ENCODE measurements around the gene SLC25A38. TPM values are rescaled to one million over a fixed set of nuclear protein-coding genes. Genes with fewer than 3 reads are reported as not detected.

SLC25A38 gene
- total and polyA plus RNA-seq, 2 experiments from 2014 or later: 19.8 to 61.9 TPM

DNA sequence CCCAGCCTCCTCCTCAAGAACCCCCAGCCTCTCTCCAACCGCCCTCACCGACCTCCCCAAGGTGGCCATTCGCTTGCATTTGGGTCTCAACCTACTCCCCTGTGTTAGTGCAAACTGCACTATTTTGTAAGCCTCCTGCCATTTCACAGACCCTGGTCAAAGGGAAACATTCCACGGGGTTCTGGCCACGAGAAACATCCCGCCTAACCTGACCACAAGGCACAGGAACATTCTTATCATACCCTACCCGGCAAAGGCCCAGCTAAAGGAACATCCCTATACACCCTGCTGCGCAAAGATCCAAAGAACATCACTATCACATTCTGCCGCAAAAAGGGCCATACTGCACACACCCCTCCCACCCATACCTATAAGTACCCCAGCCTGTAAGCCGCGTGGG, 46.3 kb downstream of the SLC25A38 start:
- H2AFZ ChIP-seq: no peak overlapping the region
- Mint-ChIP-seq H3K4me3 (no peak overlapping the region), H3K27me3 (ENCODE audit: insufficient read depth, low read depth, poor library complexity) (peaks cover 5% of the 10 kb centered on the region), H3K4me1 (no peaks in the 10 kb centered on the region; the same call in 2 of the 3 replicates), H3K27ac (no peak overlapping the region), H3K36me3 (ENCODE audit: low read depth) (no peaks in the 10 kb centered on the region), H3K9me3 (no peaks in the 10 kb centered on the region)
- no peak overlapping the region for H3K27ac ChIP-seq (ENCODE audit: low read depth)
- TF ChIP-seq, protein P1, sequence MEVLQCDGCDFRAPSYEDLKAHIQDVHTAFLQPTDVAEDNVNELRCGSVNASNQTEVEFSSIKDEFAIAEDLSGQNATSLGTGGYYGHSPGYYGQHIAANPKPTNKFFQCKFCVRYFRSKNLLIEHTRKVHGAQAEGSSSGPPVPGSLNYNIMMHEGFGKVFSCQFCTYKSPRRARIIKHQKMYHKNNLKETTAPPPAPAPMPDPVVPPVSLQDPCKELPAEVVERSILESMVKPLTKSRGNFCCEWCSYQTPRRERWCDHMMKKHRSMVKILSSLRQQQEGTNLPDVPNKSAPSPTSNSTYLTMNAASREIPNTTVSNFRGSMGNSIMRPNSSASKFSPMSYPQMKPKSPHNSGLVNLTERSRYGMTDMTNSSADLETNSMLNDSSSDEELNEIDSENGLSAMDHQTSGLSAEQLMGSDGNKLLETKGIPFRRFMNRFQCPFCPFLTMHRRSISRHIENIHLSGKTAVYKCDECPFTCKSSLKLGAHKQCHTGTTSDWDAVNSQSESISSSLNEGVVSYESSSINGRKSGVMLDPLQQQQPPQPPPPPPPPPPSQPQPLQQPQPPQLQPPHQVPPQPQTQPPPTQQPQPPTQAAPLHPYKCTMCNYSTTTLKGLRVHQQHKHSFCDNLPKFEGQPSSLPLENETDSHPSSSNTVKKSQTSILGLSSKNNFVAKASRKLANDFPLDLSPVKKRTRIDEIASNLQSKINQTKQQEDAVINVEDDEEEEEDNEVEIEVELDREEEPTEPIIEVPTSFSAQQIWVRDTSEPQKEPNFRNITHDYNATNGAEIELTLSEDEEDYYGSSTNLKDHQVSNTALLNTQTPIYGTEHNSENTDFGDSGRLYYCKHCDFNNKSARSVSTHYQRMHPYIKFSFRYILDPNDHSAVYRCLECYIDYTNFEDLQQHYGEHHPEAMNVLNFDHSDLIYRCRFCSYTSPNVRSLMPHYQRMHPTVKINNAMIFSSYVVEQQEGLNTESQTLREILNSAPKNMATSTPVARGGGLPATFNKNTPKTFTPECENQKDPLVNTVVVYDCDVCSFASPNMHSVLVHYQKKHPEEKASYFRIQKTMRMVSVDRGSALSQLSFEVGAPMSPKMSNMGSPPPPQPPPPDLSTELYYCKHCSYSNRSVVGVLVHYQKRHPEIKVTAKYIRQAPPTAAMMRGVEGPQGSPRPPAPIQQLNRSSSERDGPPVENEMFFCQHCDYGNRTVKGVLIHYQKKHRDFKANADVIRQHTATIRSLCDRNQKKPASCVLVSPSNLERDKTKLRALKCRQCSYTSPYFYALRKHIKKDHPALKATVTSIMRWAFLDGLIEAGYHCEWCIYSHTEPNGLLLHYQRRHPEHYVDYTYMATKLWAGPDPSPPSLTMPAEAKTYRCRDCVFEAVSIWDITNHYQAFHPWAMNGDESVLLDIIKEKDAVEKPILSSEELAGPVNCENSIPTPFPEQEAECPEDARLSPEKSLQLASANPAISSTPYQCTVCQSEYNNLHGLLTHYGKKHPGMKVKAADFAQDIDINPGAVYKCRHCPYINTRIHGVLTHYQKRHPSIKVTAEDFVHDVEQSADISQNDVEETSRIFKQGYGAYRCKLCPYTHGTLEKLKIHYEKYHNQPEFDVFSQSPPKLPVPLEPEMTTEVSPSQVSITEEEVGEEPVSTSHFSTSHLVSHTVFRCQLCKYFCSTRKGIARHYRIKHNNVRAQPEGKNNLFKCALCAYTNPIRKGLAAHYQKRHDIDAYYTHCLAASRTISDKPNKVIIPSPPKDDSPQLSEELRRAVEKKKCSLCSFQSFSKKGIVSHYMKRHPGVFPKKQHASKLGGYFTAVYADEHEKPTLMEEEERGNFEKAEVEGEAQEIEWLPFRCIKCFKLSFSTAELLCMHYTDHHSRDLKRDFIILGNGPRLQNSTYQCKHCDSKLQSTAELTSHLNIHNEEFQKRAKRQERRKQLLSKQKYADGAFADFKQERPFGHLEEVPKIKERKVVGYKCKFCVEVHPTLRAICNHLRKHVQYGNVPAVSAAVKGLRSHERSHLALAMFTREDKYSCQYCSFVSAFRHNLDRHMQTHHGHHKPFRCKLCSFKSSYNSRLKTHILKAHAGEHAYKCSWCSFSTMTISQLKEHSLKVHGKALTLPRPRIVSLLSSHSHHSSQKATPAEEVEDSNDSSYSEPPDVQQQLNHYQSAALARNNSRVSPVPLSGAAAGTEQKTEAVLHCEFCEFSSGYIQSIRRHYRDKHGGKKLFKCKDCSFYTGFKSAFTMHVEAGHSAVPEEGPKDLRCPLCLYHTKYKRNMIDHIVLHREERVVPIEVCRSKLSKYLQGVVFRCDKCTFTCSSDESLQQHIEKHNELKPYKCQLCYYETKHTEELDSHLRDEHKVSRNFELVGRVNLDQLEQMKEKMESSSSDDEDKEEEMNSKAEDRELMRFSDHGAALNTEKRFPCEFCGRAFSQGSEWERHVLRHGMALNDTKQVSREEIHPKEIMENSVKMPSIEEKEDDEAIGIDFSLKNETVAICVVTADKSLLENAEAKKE (CRISPR knock-in tag; IDR thresholded peaks at IDR 0.05): no peak
- TF ChIP-seq NANOG (IDR thresholded peaks at IDR 0.05; ENCODE audit: borderline replicate concordance): no peak
- no peak for TF ChIP-seq STAT1 (IDR thresholded peaks at IDR 0.05; ENCODE audit: unreplicated experiment)
- TF ChIP-seq JUNB (IDR thresholded peaks at IDR 0.05; ENCODE audit: unreplicated experiment): no peak
- TF ChIP-seq POLR2AphosphoS5 (IDR thresholded peaks at IDR 0.05; ENCODE audit: low read depth): no peak
- no peak for TF ChIP-seq CREB1 (CRISPR knock-in tag; IDR thresholded peaks at IDR 0.05; ENCODE audit: low read depth)
- TF ChIP-seq, protein P2, sequence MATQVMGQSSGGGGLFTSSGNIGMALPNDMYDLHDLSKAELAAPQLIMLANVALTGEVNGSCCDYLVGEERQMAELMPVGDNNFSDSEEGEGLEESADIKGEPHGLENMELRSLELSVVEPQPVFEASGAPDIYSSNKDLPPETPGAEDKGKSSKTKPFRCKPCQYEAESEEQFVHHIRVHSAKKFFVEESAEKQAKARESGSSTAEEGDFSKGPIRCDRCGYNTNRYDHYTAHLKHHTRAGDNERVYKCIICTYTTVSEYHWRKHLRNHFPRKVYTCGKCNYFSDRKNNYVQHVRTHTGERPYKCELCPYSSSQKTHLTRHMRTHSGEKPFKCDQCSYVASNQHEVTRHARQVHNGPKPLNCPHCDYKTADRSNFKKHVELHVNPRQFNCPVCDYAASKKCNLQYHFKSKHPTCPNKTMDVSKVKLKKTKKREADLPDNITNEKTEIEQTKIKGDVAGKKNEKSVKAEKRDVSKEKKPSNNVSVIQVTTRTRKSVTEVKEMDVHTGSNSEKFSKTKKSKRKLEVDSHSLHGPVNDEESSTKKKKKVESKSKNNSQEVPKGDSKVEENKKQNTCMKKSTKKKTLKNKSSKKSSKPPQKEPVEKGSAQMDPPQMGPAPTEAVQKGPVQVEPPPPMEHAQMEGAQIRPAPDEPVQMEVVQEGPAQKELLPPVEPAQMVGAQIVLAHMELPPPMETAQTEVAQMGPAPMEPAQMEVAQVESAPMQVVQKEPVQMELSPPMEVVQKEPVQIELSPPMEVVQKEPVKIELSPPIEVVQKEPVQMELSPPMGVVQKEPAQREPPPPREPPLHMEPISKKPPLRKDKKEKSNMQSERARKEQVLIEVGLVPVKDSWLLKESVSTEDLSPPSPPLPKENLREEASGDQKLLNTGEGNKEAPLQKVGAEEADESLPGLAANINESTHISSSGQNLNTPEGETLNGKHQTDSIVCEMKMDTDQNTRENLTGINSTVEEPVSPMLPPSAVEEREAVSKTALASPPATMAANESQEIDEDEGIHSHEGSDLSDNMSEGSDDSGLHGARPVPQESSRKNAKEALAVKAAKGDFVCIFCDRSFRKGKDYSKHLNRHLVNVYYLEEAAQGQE (IDR thresholded peaks at IDR 0.05; ENCODE audit: unreplicated experiment): no peak
- TF ChIP-seq, protein P3, sequence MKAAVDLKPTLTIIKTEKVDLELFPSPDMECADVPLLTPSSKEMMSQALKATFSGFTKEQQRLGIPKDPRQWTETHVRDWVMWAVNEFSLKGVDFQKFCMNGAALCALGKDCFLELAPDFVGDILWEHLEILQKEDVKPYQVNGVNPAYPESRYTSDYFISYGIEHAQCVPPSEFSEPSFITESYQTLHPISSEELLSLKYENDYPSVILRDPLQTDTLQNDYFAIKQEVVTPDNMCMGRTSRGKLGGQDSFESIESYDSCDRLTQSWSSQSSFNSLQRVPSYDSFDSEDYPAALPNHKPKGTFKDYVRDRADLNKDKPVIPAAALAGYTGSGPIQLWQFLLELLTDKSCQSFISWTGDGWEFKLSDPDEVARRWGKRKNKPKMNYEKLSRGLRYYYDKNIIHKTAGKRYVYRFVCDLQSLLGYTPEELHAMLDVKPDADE (IDR thresholded peaks at IDR 0.05): no peak
- TF ChIP-seq ZNF331 (CRISPR knock-in tag; IDR thresholded peaks at IDR 0.05; ENCODE audit: low read depth): no peak
- H3K79me2 ChIP-seq (replicated peaks; ENCODE audit: insufficient read depth): no peaks in the 10 kb centered on the region
- no peak overlapping the region for H3K4me3 ChIP-seq
- no peaks in the 10 kb centered on the region for H3K36me3 ChIP-seq (ENCODE audit: insufficient read depth)
- no peak for ATAC-seq
- no peak for DNase-seq (ENCODE audit: low spot score)
- no peak overlapping the region for H3K4me2 ChIP-seq
- H3K9me2 ChIP-seq (ENCODE audit: insufficient read depth): no peaks in the 10 kb centered on the region
- no peaks in the 10 kb centered on the region for H3K27me3 ChIP-seq (ENCODE audit: insufficient read depth)
- no peaks in the 10 kb centered on the region for H3K4me1 ChIP-seq (ENCODE audit: insufficient read depth)
- no peaks in the 10 kb centered on the region for H4K20me1 ChIP-seq (replicated peaks; ENCODE audit: insufficient read depth)
- no peaks in the 10 kb centered on the region for H3F3A ChIP-seq (replicated peaks; ENCODE audit: low read depth)
